HG03175 (cell line): ENCODE measurements around the gene EPHA8.

Experiments used
- ATAC-seq: cut with Tn5 transposase; IDR thresholded peaks from one replicate; pipeline ENCODE4 v1.9.1; 2021; ENCODE audit warnings: mild to moderate bottlenecking, moderate library complexity; ENCODE audit not compliant: unreplicated experiment

Gene EPHA8

GRCh38 chr1:22587247-22587646 lies 24.0 kb downstream of the EPHA8 start:
- no peak for ATAC-seq

GRCh38 chr1:22588899-22589422 lies 25.7 kb downstream of the EPHA8 start:
- ATAC-seq = no peak

GRCh38 chr1:22591576-22591975 lies 28.3 kb downstream of the EPHA8 start:
- no peak for ATAC-seq

GRCh38 chr1:22592051-22592450 lies 28.8 kb downstream of the EPHA8 start:
- ATAC-seq = no peak

GRCh38 chr1:22592919-22593790 lies 29.9 kb downstream of the EPHA8 start:
- ATAC-seq = no peak

- ATAC-seq = no peak
These were observed 31.1 kb downstream of the EPHA8 start for GRCh38 chr1:22594396-22594795.

GRCh38 chr1:22595108-22595507 lies 31.8 kb downstream of the EPHA8 start:
- no peak for ATAC-seq

GRCh38 chr1:22597301-22597965 lies 34.1 kb downstream of the EPHA8 start:
- ATAC-seq = no peak

- ATAC-seq = no peak
These were observed 34.7 kb downstream of the EPHA8 start for GRCh38 chr1:22597996-22598395.

- ATAC-seq = no peak
These were observed 35.4 kb downstream of the EPHA8 start for GRCh38 chr1:22598736-22599135.

- ATAC-seq = no peak
These were observed 37.0 kb downstream of the EPHA8 start for GRCh38 chr1:22600071-22600816.

GRCh38 chr1:22600817-22601605 lies 37.7 kb downstream of the EPHA8 start:
- no peak for ATAC-seq

- no peak for ATAC-seq
These were observed 38.3 kb downstream of the EPHA8 start for GRCh38 chr1:22601610-22602009.

- no peak for ATAC-seq
These were observed 38.9 kb downstream of the EPHA8 start for GRCh38 chr1:22602060-22602740.

- no peak for ATAC-seq
These were observed 42.9 kb downstream of the EPHA8 start for GRCh38 chr1:22606161-22606560.

- ATAC-seq = no peak
These were observed 43.9 kb downstream of the EPHA8 start for GRCh38 chr1:22607154-22607553.

- no peak for ATAC-seq
These were observed 45.1 kb downstream of the EPHA8 start for GRCh38 chr1:22608361-22608760.

- ATAC-seq = no peak
These were observed 46.0 kb downstream of the EPHA8 start for GRCh38 chr1:22609291-22609690.

- no peak for ATAC-seq
These were observed 48.2 kb downstream of the EPHA8 start for GRCh38 chr1:22611530-22611947.
